Naive B cell (primary cell): ENCODE data around the gene ASCL5. TPM values are rescaled to one million over a fixed set of nuclear protein-coding genes. Genes with fewer than 3 reads are reported as not detected.

ENCODE experiments used
- ATAC-seq, 2 donors: fragments of 150-1000 bp; cut with Tn5 transposase; 2 replicates each; pipeline ENCODE4 v1.10.0; 2021; ENCODE audit warnings: low read depth in 2 of 2, mild to moderate bottlenecking in 2 of 2, moderate library complexity in 2 of 2
- DNase-seq: peaks from one replicate; pipeline ENCODE4 v3.0.0; 2022
- H3K27ac Mint-ChIP-seq, 6 donors: one replicate each; pipeline ENCODE4 v1.8.0; 2020 to 2022; ENCODE audit warnings: mild to moderate bottlenecking in 6 of 6, mixed read lengths in 6 of 6, moderate library complexity in 5 of 6, inconsistent platforms in 2 of 6
- H3K27me3 Mint-ChIP-seq, 3 donors: one replicate each; pipeline ENCODE4 v1.8.0; 2021 to 2022; ENCODE audit warnings: mixed read lengths in 3 of 3, mild to moderate bottlenecking in 1 of 3
- H3K36me3 Mint-ChIP-seq, 2 donors: one replicate each; pipeline ENCODE4 v1.8.0; 2020 to 2022; ENCODE audit warnings: mixed read lengths in 2 of 2, inconsistent platforms in 1 of 2, mild to moderate bottlenecking in 1 of 2
- H3K4me1 Mint-ChIP-seq, 3 donors: one replicate each; pipeline ENCODE4 v1.8.0; 2020 to 2022; ENCODE audit warnings: mixed read lengths in 3 of 3, inconsistent platforms in 1 of 3, mild to moderate bottlenecking in 1 of 3, moderate library complexity in 1 of 3
- H3K4me3 Mint-ChIP-seq, 8 donors: one replicate each; pipeline ENCODE4 v1.8.0; 2020 to 2022; ENCODE audit warnings: mild to moderate bottlenecking in 8 of 8, mixed read lengths in 8 of 8, moderate library complexity in 8 of 8, inconsistent platforms in 2 of 8
- H3K9me3 Mint-ChIP-seq, 7 donors: one replicate each; pipeline ENCODE4 v1.8.0; 2020 to 2022; ENCODE audit warnings: mixed read lengths in 7 of 7, mild to moderate bottlenecking in 5 of 7, inconsistent platforms in 2 of 7, moderate library complexity in 1 of 7
- polyA plus RNA-seq, 6 donors: library from polyadenylated mRNA; unstranded; fragments of 300-500 nt; fragmentation: Illumina TruSeq; gene quantifications; one replicate each; pipeline ENCODE4 v1.2.3, GENCODE V29; 2021; ENCODE audit warnings: low read depth in 6 of 6

Gene ASCL5
- polyA plus RNA-seq, 6 donors from 2014 or later = not detected

DNA sequence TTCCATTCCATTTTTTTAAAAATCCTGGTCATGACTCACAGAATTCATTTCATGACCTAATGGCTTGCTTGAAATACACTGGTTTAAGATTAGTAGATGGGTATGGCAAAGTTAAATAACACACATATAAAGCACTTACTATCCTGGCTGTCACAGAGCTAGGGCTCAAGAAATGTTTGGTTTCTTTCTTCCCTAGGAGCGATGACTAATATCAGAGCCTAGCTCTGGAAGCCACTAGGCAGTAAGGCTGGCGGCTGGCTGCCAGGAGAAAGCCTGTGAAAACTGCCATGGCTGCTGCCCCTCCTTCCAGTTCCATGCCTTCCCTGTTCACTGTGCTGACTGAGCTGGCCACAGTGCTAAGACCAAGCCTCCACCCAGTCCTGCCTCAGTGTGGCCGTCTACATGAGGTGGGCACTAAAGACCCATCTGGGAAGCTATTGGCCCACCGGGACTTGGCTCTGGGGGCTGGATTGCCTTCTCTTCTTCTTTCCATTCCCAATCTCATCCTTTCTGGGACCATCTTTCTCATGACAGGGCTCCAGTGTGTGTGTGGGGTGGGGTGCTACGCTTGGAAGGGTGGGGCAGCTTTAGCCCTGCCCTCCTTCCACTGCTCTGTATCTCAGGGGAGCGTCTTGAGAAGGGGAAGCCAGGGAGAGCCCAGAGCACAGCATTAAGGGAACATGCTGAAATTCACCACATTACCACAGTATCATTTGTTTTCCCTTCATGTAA, 10.8 kb upstream of the ASCL5 start:
- Mint-ChIP-seq H3K4me1 (peaks cover 4 to 15% (median 8%) of the 10 kb centered on the region in 3 donors), H3K9me3 (peaks cover 0 to 2% (median 0%) of the 10 kb centered on the region in 7 donors), H3K27me3 (no peaks in the 10 kb centered on the region), H3K27ac (peak overlapping the region in 1 of 6 donors; percentile 86), H3K4me3 (no peak overlapping the region), H3K36me3 (peaks cover 14 to 26% of the 10 kb centered on the region in 2 donors)
- ATAC-seq (no peak), DNase-seq (no peak)

DNA sequence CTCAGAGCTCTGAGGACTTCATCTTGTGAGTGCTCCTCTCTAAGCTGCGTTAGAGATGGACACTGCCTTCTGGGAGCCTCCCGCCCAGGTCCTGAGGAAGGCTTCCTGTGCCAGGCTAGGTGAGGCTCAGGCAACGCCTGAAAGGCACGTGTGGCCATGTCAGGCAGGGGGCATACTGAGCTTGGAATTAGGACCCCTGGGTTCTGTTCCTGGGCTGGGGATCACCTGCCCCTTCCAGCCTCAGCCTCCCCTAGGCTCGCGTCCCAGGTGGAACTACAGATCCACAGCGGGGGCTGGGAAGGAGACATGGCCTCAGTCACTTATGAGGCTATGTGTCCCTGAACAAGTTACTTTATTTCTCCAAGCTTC, 10.0 kb upstream of the ASCL5 start:
- Mint-ChIP-seq H3K27ac (no peak overlapping the region), H3K4me1 (peaks cover 4 to 15% (median 8%) of the 10 kb centered on the region in 3 donors), H3K36me3 (peaks cover 14 to 21% of the 10 kb centered on the region in 2 donors), H3K4me3 (no peak overlapping the region), H3K27me3 (no peaks in the 10 kb centered on the region), H3K9me3 (peaks cover 0 to 2% (median 0%) of the 10 kb centered on the region in 7 donors)
- DNase-seq (no peak), ATAC-seq (no peak)

GRCh38 chr1:201136355-201137023, 9.5 kb upstream of the ASCL5 start:
- Mint-ChIP-seq H3K27me3 (no peaks in the 10 kb centered on the region), H3K4me1 (peaks cover 8 to 15% (median 9%) of the 10 kb centered on the region in 3 donors), H3K27ac (peak overlapping the region in 1 of 6 donors; percentile 82), H3K9me3 (peaks cover 0 to 4% (median 0%) of the 10 kb centered on the region in 7 donors), H3K4me3 (no peak overlapping the region), H3K36me3 (peaks cover 14 to 21% of the 10 kb centered on the region in 2 donors)
- ATAC-seq (no peak), DNase-seq (no peak)

GRCh38 chr1:201134405-201134804, 7.4 kb upstream of the ASCL5 start:
- Mint-ChIP-seq H3K9me3 (peaks cover 0 to 4% (median 2%) of the 10 kb centered on the region in 7 donors), H3K27ac (no peak overlapping the region), H3K27me3 (no peaks in the 10 kb centered on the region), H3K4me1 (peaks cover 0 to 9% (median 7%) of the 10 kb centered on the region in 3 donors), H3K36me3 (peaks cover 14% of the 10 kb centered on the region in 2 donors), H3K4me3 (no peak overlapping the region)
- no peak for DNase-seq
- ATAC-seq = no peak

- Mint-ChIP-seq H3K27me3 (peaks cover 0 to 5% (median 0%) of the 10 kb centered on the region in 3 donors), H3K9me3 (peaks cover 0 to 4% (median 2%) of the 10 kb centered on the region in 7 donors), H3K4me3 (no peak overlapping the region), H3K36me3 (peaks cover 14% of the 10 kb centered on the region in 2 donors), H3K27ac (peak overlapping the region in 1 of 6 donors; percentile 69), H3K4me1 (peaks cover 0 to 7% (median 0%) of the 10 kb centered on the region in 3 donors)
- ATAC-seq (no peak), DNase-seq (no peak)
These were observed 4.4 kb upstream of the ASCL5 start for GRCh38 chr1:201131398-201131797.

DNA sequence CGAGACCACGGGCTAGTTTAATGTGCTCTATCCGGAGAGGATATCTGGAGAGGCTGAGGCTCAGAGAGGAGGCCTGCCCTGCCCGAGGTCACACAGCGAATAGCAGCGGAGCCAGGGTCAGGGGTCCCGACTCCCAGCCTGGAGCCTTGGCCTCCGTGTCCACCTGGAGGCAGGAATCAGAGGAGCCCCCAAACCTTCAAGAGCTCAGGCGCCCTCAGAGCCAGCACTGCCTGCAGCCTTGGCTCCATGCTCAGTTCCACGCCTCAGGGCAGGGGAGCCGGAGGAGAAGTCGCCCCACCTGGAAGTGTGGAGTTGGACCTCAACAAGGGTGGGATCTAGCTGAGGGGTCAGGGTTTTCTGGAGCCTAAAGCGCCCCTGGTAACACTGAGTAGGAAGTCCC, 2.0 kb upstream of the ASCL5 start:
- peaks cover 0 to 7% (median 0%) of the 10 kb centered on the region in 3 donors for H3K4me1 Mint-ChIP-seq
- DNase-seq = no peak
- H3K4me3 Mint-ChIP-seq = no peak overlapping the region
- H3K27ac Mint-ChIP-seq = no peak overlapping the region
- ATAC-seq = no peak
- peaks cover 4 to 7% of the 10 kb centered on the region in 2 donors for H3K36me3 Mint-ChIP-seq
- peaks cover 0 to 4% (median 2%) of the 10 kb centered on the region in 7 donors for H3K9me3 Mint-ChIP-seq
- H3K27me3 Mint-ChIP-seq = peaks cover 7 to 13% (median 7%) of the 10 kb centered on the region in 3 donors

GRCh38 chr1:201128476-201128875, 1.5 kb upstream of the ASCL5 start:
- Mint-ChIP-seq H3K4me3 (no peak overlapping the region), H3K36me3 (peaks cover 4 to 7% of the 10 kb centered on the region in 2 donors), H3K27me3 (peaks cover 7 to 13% (median 7%) of the 10 kb centered on the region in 3 donors), H3K4me1 (peaks cover 0 to 7% (median 0%) of the 10 kb centered on the region in 3 donors), H3K9me3 (peaks cover 0 to 4% (median 2%) of the 10 kb centered on the region in 7 donors), H3K27ac (peak overlapping the region in 1 of 6 donors; percentile 9)
- DNase-seq (no peak), ATAC-seq (no peak)

DNA sequence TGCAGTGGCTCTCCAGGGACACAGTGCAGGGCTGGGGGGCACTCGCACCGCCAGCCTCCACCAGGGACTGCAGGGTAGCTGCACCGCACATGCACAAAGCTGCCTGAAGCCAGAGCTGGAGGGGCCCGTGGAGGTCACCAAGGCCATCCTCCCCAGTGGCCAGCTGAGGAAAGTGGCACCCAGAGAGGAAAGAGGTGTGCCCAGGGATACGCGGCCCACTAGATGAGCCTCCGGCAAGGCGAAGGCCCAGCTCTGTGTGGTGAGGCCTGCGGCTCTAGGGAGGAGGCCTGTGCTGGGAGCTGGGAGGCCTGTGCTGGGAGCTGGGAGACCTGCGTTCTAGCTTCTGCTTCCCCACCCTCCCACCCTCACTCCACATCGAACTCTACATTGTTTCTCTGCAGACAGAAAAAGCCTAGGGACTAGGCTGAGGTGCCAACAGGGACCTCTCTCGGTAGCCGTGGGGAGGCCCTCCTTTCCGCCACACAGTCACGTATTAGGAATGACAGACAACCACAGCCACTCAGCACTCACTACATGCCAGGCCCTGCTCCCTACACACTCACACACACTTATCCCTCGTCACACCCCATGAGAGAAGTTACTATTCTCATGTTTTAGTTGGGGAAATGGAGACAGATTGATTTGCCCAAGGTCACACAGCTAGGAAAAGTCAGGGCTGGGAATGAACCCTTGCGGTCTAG, 921 bp upstream of the ASCL5 start:
- ATAC-seq (no peak), DNase-seq (no peak)
- Mint-ChIP-seq H3K36me3 (peaks cover 2 to 4% of the 10 kb centered on the region in 2 donors), H3K4me3 (no peak overlapping the region), H3K27ac (peak overlapping the region in 1 of 6 donors; percentile 72), H3K4me1 (peaks cover 0 to 7% (median 0%) of the 10 kb centered on the region in 3 donors), H3K9me3 (peaks cover 0 to 4% (median 1%) of the 10 kb centered on the region in 7 donors), H3K27me3 (peaks cover 7 to 13% (median 7%) of the 10 kb centered on the region in 3 donors)

- no peak for DNase-seq
- no peak for ATAC-seq
- no peak overlapping the region for H3K4me3 Mint-ChIP-seq
- H3K27ac Mint-ChIP-seq = no peak overlapping the region
- H3K27me3 Mint-ChIP-seq = peaks cover 7 to 14% (median 13%) of the 10 kb centered on the region in 3 donors
- peaks cover 0 to 2% (median 0%) of the 10 kb centered on the region in 7 donors for H3K9me3 Mint-ChIP-seq
- peaks cover 0 to under 1% (median 0%) of the 10 kb centered on the region in 3 donors for H3K4me1 Mint-ChIP-seq
- no peaks in the 10 kb centered on the region for H3K36me3 Mint-ChIP-seq
These were observed 537 bp downstream of the ASCL5 start for GRCh38 chr1:201126463-201126831.

DNA sequence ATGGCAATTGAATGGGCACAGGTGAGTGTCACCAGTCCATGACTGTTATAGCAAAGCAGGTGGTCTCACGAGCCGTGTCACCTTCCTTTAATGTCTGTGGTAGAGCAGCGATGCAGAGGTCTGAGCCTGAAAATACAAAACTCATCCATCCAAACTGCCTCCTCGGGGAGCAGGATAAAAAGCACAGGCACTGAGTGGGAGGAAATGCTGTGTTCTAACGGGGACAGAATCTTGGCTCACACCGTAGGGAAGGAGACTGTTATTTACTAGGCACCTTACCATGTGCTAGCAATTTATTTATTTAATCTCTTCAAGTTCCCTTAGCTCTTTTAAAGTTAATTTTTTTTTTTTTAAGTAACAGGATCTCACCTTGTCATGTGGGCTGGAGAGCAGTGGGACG, 1.2 kb downstream of the ASCL5 start:
- no peak for ATAC-seq
- Mint-ChIP-seq H3K4me3 (no peak overlapping the region), H3K27me3 (peaks cover 7 to 20% (median 13%) of the 10 kb centered on the region in 3 donors), H3K36me3 (no peaks in the 10 kb centered on the region), H3K9me3 (peaks cover 0 to 2% (median 0%) of the 10 kb centered on the region in 7 donors), H3K4me1 (no peaks in the 10 kb centered on the region), H3K27ac (no peak overlapping the region)
- DNase-seq = no peak

DNA sequence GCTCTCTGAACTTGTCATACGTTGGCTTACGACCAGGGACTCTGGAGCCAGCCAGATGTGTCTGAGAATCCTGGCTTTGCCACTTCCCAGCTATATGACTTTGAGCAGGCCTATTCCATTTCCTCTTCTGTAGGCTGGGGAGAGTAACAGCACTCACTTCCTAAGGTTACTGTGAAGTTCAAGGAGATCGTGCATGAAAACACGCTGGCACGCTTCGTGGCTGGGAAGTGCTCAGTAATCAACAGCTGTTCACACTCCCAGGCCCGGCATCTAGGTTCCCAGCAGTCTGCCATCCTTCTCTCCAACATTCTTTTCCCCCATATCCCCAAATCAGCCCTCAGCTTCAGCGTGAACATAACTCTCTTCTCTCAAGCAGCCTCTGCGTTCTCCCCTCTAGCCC, 2.0 kb downstream of the ASCL5 start:
- DNase-seq (no peak), ATAC-seq (no peak)
- H3K36me3 Mint-ChIP-seq = no peaks in the 10 kb centered on the region
- no peaks in the 10 kb centered on the region for H3K9me3 Mint-ChIP-seq
- no peak overlapping the region for H3K4me3 Mint-ChIP-seq
- peaks cover 0 to 4% (median 1%) of the 10 kb centered on the region in 3 donors for H3K4me1 Mint-ChIP-seq
- peaks cover 7 to 20% (median 13%) of the 10 kb centered on the region in 3 donors for H3K27me3 Mint-ChIP-seq
- no peak overlapping the region for H3K27ac Mint-ChIP-seq

GRCh38 chr1:201123866-201124265, 3.1 kb downstream of the ASCL5 start:
- ATAC-seq (no peak), DNase-seq (no peak)
- H3K27ac Mint-ChIP-seq = no peak overlapping the region
- H3K27me3 Mint-ChIP-seq = peaks cover 7 to 20% (median 13%) of the 10 kb centered on the region in 3 donors
- peaks cover 0 to 9% (median 7%) of the 10 kb centered on the region in 3 donors for H3K4me1 Mint-ChIP-seq
- H3K36me3 Mint-ChIP-seq = no peaks in the 10 kb centered on the region
- no peak overlapping the region for H3K4me3 Mint-ChIP-seq
- H3K9me3 Mint-ChIP-seq = no peaks in the 10 kb centered on the region

DNA sequence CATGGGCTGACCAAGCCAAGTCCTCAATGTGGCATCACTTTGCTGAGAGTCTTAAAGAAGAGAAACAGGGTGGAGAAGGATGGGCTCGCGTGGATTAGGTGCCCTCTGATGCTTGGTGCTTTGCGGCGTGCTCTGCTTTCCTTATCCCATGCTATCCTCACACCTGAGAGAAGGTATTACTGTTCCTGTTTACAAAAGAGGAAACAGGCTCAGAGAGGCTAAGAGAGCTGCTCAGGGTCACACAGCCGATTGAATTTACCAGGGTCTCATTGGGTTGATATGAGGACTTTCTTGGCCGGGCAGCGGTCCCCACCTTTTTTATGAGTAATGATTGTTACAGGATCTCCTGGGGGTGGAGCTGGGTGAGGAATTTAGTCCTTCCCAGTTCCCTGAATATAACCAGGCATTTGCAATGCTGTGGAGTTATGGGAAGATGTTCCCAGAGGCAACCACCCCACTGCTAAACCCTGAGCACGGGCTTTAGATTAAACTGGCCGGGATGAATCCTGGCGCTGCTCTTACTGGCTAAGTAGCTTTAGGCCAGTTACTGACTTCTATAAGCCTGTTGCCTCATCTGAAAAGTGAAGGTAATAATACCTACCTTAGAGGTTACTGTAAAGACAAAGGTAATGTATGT, 4.5 kb downstream of the ASCL5 start:
- no peak overlapping the region for H3K4me3 Mint-ChIP-seq
- ATAC-seq = no peak
- peaks cover 0 to 9% (median 7%) of the 10 kb centered on the region in 3 donors for H3K4me1 Mint-ChIP-seq
- no peaks in the 10 kb centered on the region for H3K9me3 Mint-ChIP-seq
- H3K36me3 Mint-ChIP-seq = no peaks in the 10 kb centered on the region
- no peak for DNase-seq
- no peak overlapping the region for H3K27ac Mint-ChIP-seq
- H3K27me3 Mint-ChIP-seq = peaks cover 7 to 20% (median 9%) of the 10 kb centered on the region in 3 donors
